Measurements from ENCODE around the gene HTRA3. TPM values are rescaled to one million over a fixed set of nuclear protein-coding genes. Genes with fewer than 3 reads are reported as not detected.

Gene HTRA3
- total and polyA plus RNA-seq, 2 experiments from 2014 or later = 1.3 to 3.6 TPM

DNA sequence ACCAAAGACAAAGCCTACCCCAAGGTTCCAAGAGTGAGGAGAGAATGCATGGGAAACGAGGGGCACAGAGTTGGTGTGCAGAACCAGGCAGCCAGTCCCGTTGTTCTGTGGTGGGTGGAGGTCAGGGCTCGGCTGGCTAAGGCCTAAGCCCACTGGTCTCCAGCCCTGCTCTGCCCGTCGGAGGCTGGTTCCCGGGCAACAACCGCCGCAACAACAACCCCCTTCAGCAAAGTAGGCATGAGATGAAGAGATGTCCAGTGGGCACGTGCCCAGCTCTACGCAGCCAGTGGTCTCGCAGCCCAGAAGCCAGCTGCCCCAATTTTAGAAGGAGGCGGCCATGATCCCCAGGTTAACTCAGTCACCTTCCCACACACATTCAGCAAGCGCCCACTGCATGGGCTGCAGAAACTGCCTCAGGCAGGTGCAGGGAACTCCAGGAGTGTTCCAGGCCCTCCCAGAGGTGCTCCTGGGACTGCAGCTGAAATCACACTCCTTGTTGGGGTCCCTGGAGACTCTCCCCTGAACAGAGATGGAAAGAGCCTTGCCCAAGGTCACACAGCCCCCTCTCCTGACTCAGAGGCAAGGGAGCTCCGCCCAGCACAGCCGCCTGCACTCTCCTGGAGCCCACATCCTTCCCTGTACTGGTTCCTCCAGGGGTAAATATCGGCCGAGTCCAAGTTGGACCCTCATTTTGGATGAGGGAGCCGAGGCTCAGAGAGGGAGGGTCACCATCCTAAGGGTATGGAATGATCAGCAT lies 25.4 kb upstream of the HTRA3 start:
- H3K9me2 ChIP-seq (ENCODE audit: insufficient read depth) = no peaks in the 10 kb centered on the region
- H3K4me1 ChIP-seq (ENCODE audit: insufficient read depth) = no peaks in the 10 kb centered on the region
- ATAC-seq = no peak
- peaks cover 8% of the 10 kb centered on the region for H3K27me3 Mint-ChIP-seq (ENCODE audit: insufficient read depth, low read depth, poor library complexity)
- H3K27ac Mint-ChIP-seq = no peak overlapping the region
- no peaks in the 10 kb centered on the region for H3K27me3 ChIP-seq (ENCODE audit: insufficient read depth)
- no peak for DNase-seq (ENCODE audit: low spot score)
- no peaks in the 10 kb centered on the region for H3K36me3 ChIP-seq (ENCODE audit: insufficient read depth)
- no peak overlapping the region for H3K4me3 ChIP-seq
- H3F3A ChIP-seq (replicated peaks; ENCODE audit: low read depth) = no peaks in the 10 kb centered on the region
- peaks cover 5% of the 10 kb centered on the region; the same call in 1 of the 3 replicates for H3K4me1 Mint-ChIP-seq
- H3K27ac ChIP-seq (ENCODE audit: low read depth) = no peak overlapping the region
- no peaks in the 10 kb centered on the region for H4K20me1 ChIP-seq (replicated peaks; ENCODE audit: insufficient read depth)
- H3K79me2 ChIP-seq (replicated peaks; ENCODE audit: insufficient read depth) = no peaks in the 10 kb centered on the region
- H3K36me3 Mint-ChIP-seq (ENCODE audit: low read depth) = no peaks in the 10 kb centered on the region
- no peak overlapping the region for H3K4me3 Mint-ChIP-seq
- TF ChIP-seq CREB1 (CRISPR knock-in tag; IDR thresholded peaks at IDR 0.05; ENCODE audit: low read depth) (no peak), ZNF114 (CRISPR knock-in tag; IDR thresholded peaks at IDR 0.05) (no peak), STAT1 (IDR thresholded peaks at IDR 0.05; ENCODE audit: unreplicated experiment) (no peak), EZH2phosphoT487 (IDR thresholded peaks at IDR 0.05; ENCODE audit: unreplicated experiment) (no peak), NANOG (IDR thresholded peaks at IDR 0.05; ENCODE audit: borderline replicate concordance) (no peak), POLR2AphosphoS5 (IDR thresholded peaks at IDR 0.05; ENCODE audit: low read depth) (no peak)
- TF ChIP-seq, protein P1, sequence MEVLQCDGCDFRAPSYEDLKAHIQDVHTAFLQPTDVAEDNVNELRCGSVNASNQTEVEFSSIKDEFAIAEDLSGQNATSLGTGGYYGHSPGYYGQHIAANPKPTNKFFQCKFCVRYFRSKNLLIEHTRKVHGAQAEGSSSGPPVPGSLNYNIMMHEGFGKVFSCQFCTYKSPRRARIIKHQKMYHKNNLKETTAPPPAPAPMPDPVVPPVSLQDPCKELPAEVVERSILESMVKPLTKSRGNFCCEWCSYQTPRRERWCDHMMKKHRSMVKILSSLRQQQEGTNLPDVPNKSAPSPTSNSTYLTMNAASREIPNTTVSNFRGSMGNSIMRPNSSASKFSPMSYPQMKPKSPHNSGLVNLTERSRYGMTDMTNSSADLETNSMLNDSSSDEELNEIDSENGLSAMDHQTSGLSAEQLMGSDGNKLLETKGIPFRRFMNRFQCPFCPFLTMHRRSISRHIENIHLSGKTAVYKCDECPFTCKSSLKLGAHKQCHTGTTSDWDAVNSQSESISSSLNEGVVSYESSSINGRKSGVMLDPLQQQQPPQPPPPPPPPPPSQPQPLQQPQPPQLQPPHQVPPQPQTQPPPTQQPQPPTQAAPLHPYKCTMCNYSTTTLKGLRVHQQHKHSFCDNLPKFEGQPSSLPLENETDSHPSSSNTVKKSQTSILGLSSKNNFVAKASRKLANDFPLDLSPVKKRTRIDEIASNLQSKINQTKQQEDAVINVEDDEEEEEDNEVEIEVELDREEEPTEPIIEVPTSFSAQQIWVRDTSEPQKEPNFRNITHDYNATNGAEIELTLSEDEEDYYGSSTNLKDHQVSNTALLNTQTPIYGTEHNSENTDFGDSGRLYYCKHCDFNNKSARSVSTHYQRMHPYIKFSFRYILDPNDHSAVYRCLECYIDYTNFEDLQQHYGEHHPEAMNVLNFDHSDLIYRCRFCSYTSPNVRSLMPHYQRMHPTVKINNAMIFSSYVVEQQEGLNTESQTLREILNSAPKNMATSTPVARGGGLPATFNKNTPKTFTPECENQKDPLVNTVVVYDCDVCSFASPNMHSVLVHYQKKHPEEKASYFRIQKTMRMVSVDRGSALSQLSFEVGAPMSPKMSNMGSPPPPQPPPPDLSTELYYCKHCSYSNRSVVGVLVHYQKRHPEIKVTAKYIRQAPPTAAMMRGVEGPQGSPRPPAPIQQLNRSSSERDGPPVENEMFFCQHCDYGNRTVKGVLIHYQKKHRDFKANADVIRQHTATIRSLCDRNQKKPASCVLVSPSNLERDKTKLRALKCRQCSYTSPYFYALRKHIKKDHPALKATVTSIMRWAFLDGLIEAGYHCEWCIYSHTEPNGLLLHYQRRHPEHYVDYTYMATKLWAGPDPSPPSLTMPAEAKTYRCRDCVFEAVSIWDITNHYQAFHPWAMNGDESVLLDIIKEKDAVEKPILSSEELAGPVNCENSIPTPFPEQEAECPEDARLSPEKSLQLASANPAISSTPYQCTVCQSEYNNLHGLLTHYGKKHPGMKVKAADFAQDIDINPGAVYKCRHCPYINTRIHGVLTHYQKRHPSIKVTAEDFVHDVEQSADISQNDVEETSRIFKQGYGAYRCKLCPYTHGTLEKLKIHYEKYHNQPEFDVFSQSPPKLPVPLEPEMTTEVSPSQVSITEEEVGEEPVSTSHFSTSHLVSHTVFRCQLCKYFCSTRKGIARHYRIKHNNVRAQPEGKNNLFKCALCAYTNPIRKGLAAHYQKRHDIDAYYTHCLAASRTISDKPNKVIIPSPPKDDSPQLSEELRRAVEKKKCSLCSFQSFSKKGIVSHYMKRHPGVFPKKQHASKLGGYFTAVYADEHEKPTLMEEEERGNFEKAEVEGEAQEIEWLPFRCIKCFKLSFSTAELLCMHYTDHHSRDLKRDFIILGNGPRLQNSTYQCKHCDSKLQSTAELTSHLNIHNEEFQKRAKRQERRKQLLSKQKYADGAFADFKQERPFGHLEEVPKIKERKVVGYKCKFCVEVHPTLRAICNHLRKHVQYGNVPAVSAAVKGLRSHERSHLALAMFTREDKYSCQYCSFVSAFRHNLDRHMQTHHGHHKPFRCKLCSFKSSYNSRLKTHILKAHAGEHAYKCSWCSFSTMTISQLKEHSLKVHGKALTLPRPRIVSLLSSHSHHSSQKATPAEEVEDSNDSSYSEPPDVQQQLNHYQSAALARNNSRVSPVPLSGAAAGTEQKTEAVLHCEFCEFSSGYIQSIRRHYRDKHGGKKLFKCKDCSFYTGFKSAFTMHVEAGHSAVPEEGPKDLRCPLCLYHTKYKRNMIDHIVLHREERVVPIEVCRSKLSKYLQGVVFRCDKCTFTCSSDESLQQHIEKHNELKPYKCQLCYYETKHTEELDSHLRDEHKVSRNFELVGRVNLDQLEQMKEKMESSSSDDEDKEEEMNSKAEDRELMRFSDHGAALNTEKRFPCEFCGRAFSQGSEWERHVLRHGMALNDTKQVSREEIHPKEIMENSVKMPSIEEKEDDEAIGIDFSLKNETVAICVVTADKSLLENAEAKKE (CRISPR knock-in tag; IDR thresholded peaks at IDR 0.05) = no peak
- TF ChIP-seq, protein P2, sequence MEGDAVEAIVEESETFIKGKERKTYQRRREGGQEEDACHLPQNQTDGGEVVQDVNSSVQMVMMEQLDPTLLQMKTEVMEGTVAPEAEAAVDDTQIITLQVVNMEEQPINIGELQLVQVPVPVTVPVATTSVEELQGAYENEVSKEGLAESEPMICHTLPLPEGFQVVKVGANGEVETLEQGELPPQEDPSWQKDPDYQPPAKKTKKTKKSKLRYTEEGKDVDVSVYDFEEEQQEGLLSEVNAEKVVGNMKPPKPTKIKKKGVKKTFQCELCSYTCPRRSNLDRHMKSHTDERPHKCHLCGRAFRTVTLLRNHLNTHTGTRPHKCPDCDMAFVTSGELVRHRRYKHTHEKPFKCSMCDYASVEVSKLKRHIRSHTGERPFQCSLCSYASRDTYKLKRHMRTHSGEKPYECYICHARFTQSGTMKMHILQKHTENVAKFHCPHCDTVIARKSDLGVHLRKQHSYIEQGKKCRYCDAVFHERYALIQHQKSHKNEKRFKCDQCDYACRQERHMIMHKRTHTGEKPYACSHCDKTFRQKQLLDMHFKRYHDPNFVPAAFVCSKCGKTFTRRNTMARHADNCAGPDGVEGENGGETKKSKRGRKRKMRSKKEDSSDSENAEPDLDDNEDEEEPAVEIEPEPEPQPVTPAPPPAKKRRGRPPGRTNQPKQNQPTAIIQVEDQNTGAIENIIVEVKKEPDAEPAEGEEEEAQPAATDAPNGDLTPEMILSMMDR (conservative IDR thresholded peaks at IDR 0.05; ENCODE audit: low read depth in 2 of 2) = no peak
- TF ChIP-seq, protein P3, sequence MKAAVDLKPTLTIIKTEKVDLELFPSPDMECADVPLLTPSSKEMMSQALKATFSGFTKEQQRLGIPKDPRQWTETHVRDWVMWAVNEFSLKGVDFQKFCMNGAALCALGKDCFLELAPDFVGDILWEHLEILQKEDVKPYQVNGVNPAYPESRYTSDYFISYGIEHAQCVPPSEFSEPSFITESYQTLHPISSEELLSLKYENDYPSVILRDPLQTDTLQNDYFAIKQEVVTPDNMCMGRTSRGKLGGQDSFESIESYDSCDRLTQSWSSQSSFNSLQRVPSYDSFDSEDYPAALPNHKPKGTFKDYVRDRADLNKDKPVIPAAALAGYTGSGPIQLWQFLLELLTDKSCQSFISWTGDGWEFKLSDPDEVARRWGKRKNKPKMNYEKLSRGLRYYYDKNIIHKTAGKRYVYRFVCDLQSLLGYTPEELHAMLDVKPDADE (IDR thresholded peaks at IDR 0.05) = no peak
- H3K4me2 ChIP-seq = no peak overlapping the region
- H3K9me3 Mint-ChIP-seq = no peaks in the 10 kb centered on the region
- no peak overlapping the region for H2AFZ ChIP-seq
